ENCODE data around the gene MOB3A.

DNA sequence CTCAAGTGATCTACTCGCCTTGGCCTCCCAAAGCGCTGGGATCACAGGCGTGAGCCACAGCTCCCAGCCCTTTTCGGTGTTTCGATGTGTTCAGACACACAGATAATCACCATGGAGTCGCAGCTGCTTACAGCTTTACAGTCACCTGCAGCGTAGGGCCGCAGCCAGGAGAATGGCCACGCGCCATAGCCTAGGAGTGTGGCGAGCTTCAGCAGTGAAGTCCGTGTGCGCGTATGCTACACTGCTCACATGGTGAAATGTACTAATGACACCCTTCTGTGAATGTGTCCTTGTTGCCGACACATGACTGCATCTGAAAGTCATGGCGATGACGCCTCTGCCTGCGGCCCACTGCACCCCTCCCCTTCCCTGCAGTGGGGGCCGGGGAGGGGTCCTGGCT, 31.6 kb upstream of the MOB3A start:
- TF ChIP-seq, protein P1, sequence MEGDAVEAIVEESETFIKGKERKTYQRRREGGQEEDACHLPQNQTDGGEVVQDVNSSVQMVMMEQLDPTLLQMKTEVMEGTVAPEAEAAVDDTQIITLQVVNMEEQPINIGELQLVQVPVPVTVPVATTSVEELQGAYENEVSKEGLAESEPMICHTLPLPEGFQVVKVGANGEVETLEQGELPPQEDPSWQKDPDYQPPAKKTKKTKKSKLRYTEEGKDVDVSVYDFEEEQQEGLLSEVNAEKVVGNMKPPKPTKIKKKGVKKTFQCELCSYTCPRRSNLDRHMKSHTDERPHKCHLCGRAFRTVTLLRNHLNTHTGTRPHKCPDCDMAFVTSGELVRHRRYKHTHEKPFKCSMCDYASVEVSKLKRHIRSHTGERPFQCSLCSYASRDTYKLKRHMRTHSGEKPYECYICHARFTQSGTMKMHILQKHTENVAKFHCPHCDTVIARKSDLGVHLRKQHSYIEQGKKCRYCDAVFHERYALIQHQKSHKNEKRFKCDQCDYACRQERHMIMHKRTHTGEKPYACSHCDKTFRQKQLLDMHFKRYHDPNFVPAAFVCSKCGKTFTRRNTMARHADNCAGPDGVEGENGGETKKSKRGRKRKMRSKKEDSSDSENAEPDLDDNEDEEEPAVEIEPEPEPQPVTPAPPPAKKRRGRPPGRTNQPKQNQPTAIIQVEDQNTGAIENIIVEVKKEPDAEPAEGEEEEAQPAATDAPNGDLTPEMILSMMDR (IDR thresholded peaks at IDR 0.05) = no peak
- TF ChIP-seq, protein P2, sequence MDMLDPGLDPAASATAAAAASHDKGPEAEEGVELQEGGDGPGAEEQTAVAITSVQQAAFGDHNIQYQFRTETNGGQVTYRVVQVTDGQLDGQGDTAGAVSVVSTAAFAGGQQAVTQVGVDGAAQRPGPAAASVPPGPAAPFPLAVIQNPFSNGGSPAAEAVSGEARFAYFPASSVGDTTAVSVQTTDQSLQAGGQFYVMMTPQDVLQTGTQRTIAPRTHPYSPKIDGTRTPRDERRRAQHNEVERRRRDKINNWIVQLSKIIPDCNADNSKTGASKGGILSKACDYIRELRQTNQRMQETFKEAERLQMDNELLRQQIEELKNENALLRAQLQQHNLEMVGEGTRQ (IDR thresholded peaks at IDR 0.05; ENCODE audit: borderline replicate concordance, low read depth, low read length) = no peak
- TF ChIP-seq POLR2AphosphoS5 (IDR thresholded peaks at IDR 0.05; ENCODE audit: low read depth, low read length) = no peak
- TF ChIP-seq RAD21 (IDR thresholded peaks at IDR 0.05; ENCODE audit: low read length) = no peak
- TF ChIP-seq FOXJ3 (CRISPR knock-in tag; IDR thresholded peaks at IDR 0.05) = no peak
- no peak for TF ChIP-seq RCOR1 (IDR thresholded peaks at IDR 0.05; ENCODE audit: low read length)
- TF ChIP-seq EP300 (IDR thresholded peaks at IDR 0.05; ENCODE audit: borderline replicate concordance in 1 of 2, low read depth in 1 of 2, low read length in 1 of 2) = no peak
- TF ChIP-seq GABPA (IDR thresholded peaks at IDR 0.05; ENCODE audit: low read depth) = no peak
- TF ChIP-seq TAF1 (IDR thresholded peaks at IDR 0.05; ENCODE audit: borderline replicate concordance, low read depth, low read length) = no peak
- TF ChIP-seq TCF12 (IDR thresholded peaks at IDR 0.05) = no peak
- TF ChIP-seq, protein P3, sequence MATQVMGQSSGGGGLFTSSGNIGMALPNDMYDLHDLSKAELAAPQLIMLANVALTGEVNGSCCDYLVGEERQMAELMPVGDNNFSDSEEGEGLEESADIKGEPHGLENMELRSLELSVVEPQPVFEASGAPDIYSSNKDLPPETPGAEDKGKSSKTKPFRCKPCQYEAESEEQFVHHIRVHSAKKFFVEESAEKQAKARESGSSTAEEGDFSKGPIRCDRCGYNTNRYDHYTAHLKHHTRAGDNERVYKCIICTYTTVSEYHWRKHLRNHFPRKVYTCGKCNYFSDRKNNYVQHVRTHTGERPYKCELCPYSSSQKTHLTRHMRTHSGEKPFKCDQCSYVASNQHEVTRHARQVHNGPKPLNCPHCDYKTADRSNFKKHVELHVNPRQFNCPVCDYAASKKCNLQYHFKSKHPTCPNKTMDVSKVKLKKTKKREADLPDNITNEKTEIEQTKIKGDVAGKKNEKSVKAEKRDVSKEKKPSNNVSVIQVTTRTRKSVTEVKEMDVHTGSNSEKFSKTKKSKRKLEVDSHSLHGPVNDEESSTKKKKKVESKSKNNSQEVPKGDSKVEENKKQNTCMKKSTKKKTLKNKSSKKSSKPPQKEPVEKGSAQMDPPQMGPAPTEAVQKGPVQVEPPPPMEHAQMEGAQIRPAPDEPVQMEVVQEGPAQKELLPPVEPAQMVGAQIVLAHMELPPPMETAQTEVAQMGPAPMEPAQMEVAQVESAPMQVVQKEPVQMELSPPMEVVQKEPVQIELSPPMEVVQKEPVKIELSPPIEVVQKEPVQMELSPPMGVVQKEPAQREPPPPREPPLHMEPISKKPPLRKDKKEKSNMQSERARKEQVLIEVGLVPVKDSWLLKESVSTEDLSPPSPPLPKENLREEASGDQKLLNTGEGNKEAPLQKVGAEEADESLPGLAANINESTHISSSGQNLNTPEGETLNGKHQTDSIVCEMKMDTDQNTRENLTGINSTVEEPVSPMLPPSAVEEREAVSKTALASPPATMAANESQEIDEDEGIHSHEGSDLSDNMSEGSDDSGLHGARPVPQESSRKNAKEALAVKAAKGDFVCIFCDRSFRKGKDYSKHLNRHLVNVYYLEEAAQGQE (IDR thresholded peaks at IDR 0.05; ENCODE audit: low read depth, low read length) = no peak
